ENCODE results near the gene TTC39B.
"Not testable (repeated sequence)": the region's sequence is repeated elsewhere in the genome, so short reads cannot be mapped to it uniquely, and the experiment has no call there.

Gene TTC39B

GRCh38 chr9:15306757-15307522 is at the start of gene TTC39B:
Gene TTC39B (minus strand): TSS chr9:15307216. CDS start chr9:15307125, 91 bp downstream.
- peak within 1 kb of the TSS; percentile 91 for H2AFZ ChIP-seq (ENCODE audit: low read depth, low read length)
- H3K9me3 ChIP-seq (ENCODE audit: low read length) = no peaks in the 10 kb centered on the region
- peak within 1 kb of the TSS; percentile 91 for H3K4me3 ChIP-seq (ENCODE audit: low read length)
- H3K27me3 ChIP-seq (ENCODE audit: insufficient read depth, low read length) = no peaks in the 10 kb centered on the region
- H3K4me1 ChIP-seq (ENCODE audit: insufficient read depth, low read length) = no peaks in the 10 kb centered on the region
- H3K36me3 ChIP-seq (ENCODE audit: insufficient read depth, low read length) = no peaks in the 10 kb centered on the region

GRCh38 chr9:15355669-15356068 is 48.7 kb upstream of the TTC39B start:
- H2AFZ ChIP-seq (ENCODE audit: low read depth, low read length) = no peak overlapping the region
- H3K27me3 ChIP-seq (ENCODE audit: insufficient read depth, low read length) = no peaks in the 10 kb centered on the region
- no peaks in the 10 kb centered on the region for H3K9me3 ChIP-seq (ENCODE audit: low read length)
- no peaks in the 10 kb centered on the region for H3K4me1 ChIP-seq (ENCODE audit: insufficient read depth, low read length)
- H3K36me3 ChIP-seq (ENCODE audit: insufficient read depth, low read length) = no peaks in the 10 kb centered on the region
- H3K4me3 ChIP-seq (ENCODE audit: low read length) = no peak overlapping the region

- H3K36me3 ChIP-seq (ENCODE audit: insufficient read depth, low read length) = no peaks in the 10 kb centered on the region
- H3K27me3 ChIP-seq (ENCODE audit: insufficient read depth, low read length) = no peaks in the 10 kb centered on the region
- H3K4me3 ChIP-seq (ENCODE audit: low read length) = no peak overlapping the region
- H3K9me3 ChIP-seq (ENCODE audit: low read length) = no peaks in the 10 kb centered on the region
- H3K4me1 ChIP-seq (ENCODE audit: insufficient read depth, low read length) = no peaks in the 10 kb centered on the region
- no peak overlapping the region for H2AFZ ChIP-seq (ENCODE audit: low read depth, low read length)
Measured at GRCh38 chr9:15354713-15355112, 47.7 kb upstream of the TTC39B start.

- H3K4me3 ChIP-seq (ENCODE audit: low read length) = no peak overlapping the region
- no peak overlapping the region for H2AFZ ChIP-seq (ENCODE audit: low read depth, low read length)
- H3K36me3 ChIP-seq (ENCODE audit: insufficient read depth, low read length) = no peaks in the 10 kb centered on the region
- H3K9me3 ChIP-seq (ENCODE audit: low read length) = no peaks in the 10 kb centered on the region
- no peaks in the 10 kb centered on the region for H3K27me3 ChIP-seq (ENCODE audit: insufficient read depth, low read length)
- no peaks in the 10 kb centered on the region for H3K4me1 ChIP-seq (ENCODE audit: insufficient read depth, low read length)
Measured at GRCh38 chr9:15353892-15354291, 46.9 kb upstream of the TTC39B start.

GRCh38 chr9:15352306-15352705 is 45.3 kb upstream of the TTC39B start:
- Histone ChIP-seq H3K27me3 (ENCODE audit: insufficient read depth, low read length) (no peaks in the 10 kb centered on the region), H3K36me3 (ENCODE audit: insufficient read depth, low read length) (no peaks in the 10 kb centered on the region), H3K4me3 (ENCODE audit: low read length) (no peak overlapping the region), H3K4me1 (ENCODE audit: insufficient read depth, low read length) (no peaks in the 10 kb centered on the region), H3K9me3 (ENCODE audit: low read length) (no peaks in the 10 kb centered on the region), H2AFZ (ENCODE audit: low read depth, low read length) (no peak overlapping the region)

GRCh38 chr9:15349892-15350761 is 43.1 kb upstream of the TTC39B start:
- H3K9me3 ChIP-seq (ENCODE audit: low read length) = no peaks in the 10 kb centered on the region
- H2AFZ ChIP-seq (ENCODE audit: low read depth, low read length) = no peak overlapping the region
- H3K27me3 ChIP-seq (ENCODE audit: insufficient read depth, low read length) = no peaks in the 10 kb centered on the region

GRCh38 chr9:15346837-15347236 is 39.8 kb upstream of the TTC39B start:
- Histone ChIP-seq H3K27me3 (ENCODE audit: insufficient read depth, low read length) (no peaks in the 10 kb centered on the region), H3K9me3 (ENCODE audit: low read length) (no peaks in the 10 kb centered on the region), H3K4me1 (ENCODE audit: insufficient read depth, low read length) (no peaks in the 10 kb centered on the region), H3K36me3 (ENCODE audit: insufficient read depth, low read length) (no peaks in the 10 kb centered on the region), H3K4me3 (ENCODE audit: low read length) (no peak overlapping the region), H2AFZ (ENCODE audit: low read depth, low read length) (no peak overlapping the region)

More at GRCh38 chr9:15349892-15350761, 43.1 kb upstream of the TTC39B start:
- Histone ChIP-seq H3K4me3 (ENCODE audit: low read length) (no peak overlapping the region), H3K4me1 (ENCODE audit: insufficient read depth, low read length) (no peaks in the 10 kb centered on the region), H3K36me3 (ENCODE audit: insufficient read depth, low read length) (no peaks in the 10 kb centered on the region)

GRCh38 chr9:15344191-15344590 is 37.2 kb upstream of the TTC39B start:
- no peaks in the 10 kb centered on the region for H3K4me1 ChIP-seq (ENCODE audit: insufficient read depth, low read length)
- H3K4me3 ChIP-seq (ENCODE audit: low read length) = no peak overlapping the region
- no peaks in the 10 kb centered on the region for H3K27me3 ChIP-seq (ENCODE audit: insufficient read depth, low read length)
- H2AFZ ChIP-seq (ENCODE audit: low read depth, low read length) = no peak overlapping the region
- H3K9me3 ChIP-seq (ENCODE audit: low read length) = no peaks in the 10 kb centered on the region
- no peaks in the 10 kb centered on the region for H3K36me3 ChIP-seq (ENCODE audit: insufficient read depth, low read length)

GRCh38 chr9:15333376-15333881 is 26.4 kb upstream of the TTC39B start:
- peaks cover 3% of the 10 kb centered on the region for H3K4me1 ChIP-seq (ENCODE audit: insufficient read depth, low read length)
- H3K36me3 ChIP-seq (ENCODE audit: insufficient read depth, low read length) = no peaks in the 10 kb centered on the region
- H3K9me3 ChIP-seq (ENCODE audit: low read length) = no peaks in the 10 kb centered on the region
- no peak overlapping the region for H2AFZ ChIP-seq (ENCODE audit: low read depth, low read length)
- peaks cover 4% of the 10 kb centered on the region for H3K27me3 ChIP-seq (ENCODE audit: insufficient read depth, low read length)
- H3K4me3 ChIP-seq (ENCODE audit: low read length) = no peak overlapping the region

GRCh38 chr9:15332939-15333338 is 25.9 kb upstream of the TTC39B start:
- Histone ChIP-seq H3K9me3 (ENCODE audit: low read length) (no peaks in the 10 kb centered on the region), H2AFZ (ENCODE audit: low read depth, low read length) (no peak overlapping the region), H3K36me3 (ENCODE audit: insufficient read depth, low read length) (no peaks in the 10 kb centered on the region), H3K27me3 (ENCODE audit: insufficient read depth, low read length) (peaks cover 4% of the 10 kb centered on the region), H3K4me1 (ENCODE audit: insufficient read depth, low read length) (peaks cover 3% of the 10 kb centered on the region), H3K4me3 (ENCODE audit: low read length) (no peak overlapping the region)

GRCh38 chr9:15329539-15330109 is 22.6 kb upstream of the TTC39B start:
- Histone ChIP-seq H3K27me3 (ENCODE audit: insufficient read depth, low read length) (peaks cover 2% of the 10 kb centered on the region), H3K4me3 (ENCODE audit: low read length) (no peak overlapping the region), H3K4me1 (ENCODE audit: insufficient read depth, low read length) (peaks cover 3% of the 10 kb centered on the region), H2AFZ (ENCODE audit: low read depth, low read length) (no peak overlapping the region), H3K36me3 (ENCODE audit: insufficient read depth, low read length) (no peaks in the 10 kb centered on the region), H3K9me3 (ENCODE audit: low read length) (no peaks in the 10 kb centered on the region)

- no peak overlapping the region for H3K4me3 ChIP-seq (ENCODE audit: low read length)
- H3K27me3 ChIP-seq (ENCODE audit: insufficient read depth, low read length) = peaks cover 2% of the 10 kb centered on the region
- H3K36me3 ChIP-seq (ENCODE audit: insufficient read depth, low read length) = no peaks in the 10 kb centered on the region
- no peak overlapping the region for H2AFZ ChIP-seq (ENCODE audit: low read depth, low read length)
- peaks cover 3% of the 10 kb centered on the region for H3K4me1 ChIP-seq (ENCODE audit: insufficient read depth, low read length)
- no peaks in the 10 kb centered on the region for H3K9me3 ChIP-seq (ENCODE audit: low read length)
Measured at GRCh38 chr9:15328946-15329345, 21.9 kb upstream of the TTC39B start.

- H3K4me1 ChIP-seq (ENCODE audit: insufficient read depth, low read length); H3K36me3 ChIP-seq (ENCODE audit: insufficient read depth, low read length); H3K4me3 ChIP-seq (ENCODE audit: low read length); H3K27me3 ChIP-seq (ENCODE audit: insufficient read depth, low read length); H3K9me3 ChIP-seq (ENCODE audit: low read length); H2AFZ ChIP-seq (ENCODE audit: low read depth, low read length): not testable (repeated sequence)
Measured at GRCh38 chr9:15322695-15323094, 15.7 kb upstream of the TTC39B start.
